Fibroblast of lung (primary cell): ENCODE results near the gene CTBP2.

Experiments used
- EZH2 ChIP-seq: IDR thresholded peaks from 2 replicates; pipeline ENCODE4 v1.5.1; 2012; ENCODE audit warnings: low read length, control low read depth, mild to moderate bottlenecking; ENCODE audit errors: missing control alignments
- TF ChIP-seq, protein P1 (sequence below), 2 donors: IDR thresholded peaks in 1 of 2; conservative IDR thresholded peaks in 1 of 2; 1 replicate in 1 of 2; 2 replicates in 1 of 2; pipeline ENCODE4 v1.5.1; 2011 to 2012; ENCODE audit warnings: low read length in 2 of 2, control low read depth in 1 of 2, inconsistent platforms in 1 of 2, low read depth in 1 of 2, mild to moderate bottlenecking in 1 of 2

DNA sequence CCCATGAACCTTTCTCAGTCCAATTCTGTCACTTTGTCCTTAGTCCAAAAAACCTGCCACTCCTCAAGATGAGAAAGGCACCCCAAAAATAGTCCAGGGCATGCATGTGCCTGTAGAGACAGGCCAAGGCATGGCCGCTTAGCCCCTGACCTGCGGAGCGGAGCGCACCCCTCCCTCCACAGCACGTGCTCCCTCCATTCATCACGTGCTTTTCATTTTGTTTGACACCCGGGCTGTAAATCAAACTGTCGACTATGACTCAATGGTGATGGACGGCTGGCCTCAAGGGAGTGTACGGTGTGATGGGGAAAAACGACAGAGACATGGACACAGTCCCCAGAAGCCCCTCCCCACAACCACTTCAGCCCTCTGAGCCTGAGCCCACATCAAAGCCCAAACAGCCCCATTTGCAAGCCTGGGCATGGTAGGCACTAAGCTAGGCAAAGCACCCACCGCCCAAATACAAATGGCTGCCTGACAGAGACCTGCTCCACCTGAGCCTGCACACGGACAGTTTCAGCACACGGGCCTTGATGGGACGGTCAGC is 127.8 kb downstream of the CTBP2 start:
- TF ChIP-seq, protein P1, sequence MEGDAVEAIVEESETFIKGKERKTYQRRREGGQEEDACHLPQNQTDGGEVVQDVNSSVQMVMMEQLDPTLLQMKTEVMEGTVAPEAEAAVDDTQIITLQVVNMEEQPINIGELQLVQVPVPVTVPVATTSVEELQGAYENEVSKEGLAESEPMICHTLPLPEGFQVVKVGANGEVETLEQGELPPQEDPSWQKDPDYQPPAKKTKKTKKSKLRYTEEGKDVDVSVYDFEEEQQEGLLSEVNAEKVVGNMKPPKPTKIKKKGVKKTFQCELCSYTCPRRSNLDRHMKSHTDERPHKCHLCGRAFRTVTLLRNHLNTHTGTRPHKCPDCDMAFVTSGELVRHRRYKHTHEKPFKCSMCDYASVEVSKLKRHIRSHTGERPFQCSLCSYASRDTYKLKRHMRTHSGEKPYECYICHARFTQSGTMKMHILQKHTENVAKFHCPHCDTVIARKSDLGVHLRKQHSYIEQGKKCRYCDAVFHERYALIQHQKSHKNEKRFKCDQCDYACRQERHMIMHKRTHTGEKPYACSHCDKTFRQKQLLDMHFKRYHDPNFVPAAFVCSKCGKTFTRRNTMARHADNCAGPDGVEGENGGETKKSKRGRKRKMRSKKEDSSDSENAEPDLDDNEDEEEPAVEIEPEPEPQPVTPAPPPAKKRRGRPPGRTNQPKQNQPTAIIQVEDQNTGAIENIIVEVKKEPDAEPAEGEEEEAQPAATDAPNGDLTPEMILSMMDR (conservative IDR thresholded peaks at IDR 0.05 in 1 of 2, IDR thresholded peaks at IDR 0.05 in 1 of 2; ENCODE audit: low read depth in 1 of 2, low read length in 2 of 2) = no peak
- no peak for TF ChIP-seq EZH2
